OCI-LY7 (cell line): ENCODE data around the gene CDKN2B-AS1. TPM values are rescaled to one million over a fixed set of nuclear protein-coding genes. Genes with fewer than 3 reads are reported as not detected.

Experiments used
- BruUV-seq: library from RNA; stranded (reverse); fragments of 400-500 nt; replicated peaks from 2 replicates; lab custom pipeline; 2021; lab: Mats Ljungman, UMichigan
- CTCF ChIA-PET: fragments of 300-600 bp; sonication (Branson Sonifier 250); formaldehyde crosslinking; loops from one replicate; lab custom pipeline; 2022; ENCODE audit warnings: antibody characterized with exemption; ENCODE audit not compliant: unreplicated experiment; lab: Charles Lee
- POLR2A ChIA-PET: fragments of 300-600 bp; sonication (Branson Sonifier 250); formaldehyde crosslinking; loops from one replicate; lab custom pipeline; 2022; ENCODE audit warnings: antibody characterized with exemption; lab: Charles Lee
- DNase-seq: peaks from one replicate; pipeline ENCODE4 v3.0.0-alpha.2; 2015; ENCODE audit warnings: low spot score
- H2AFZ ChIP-seq: fragments of 200-600 bp; sonication (generic), shearing (Covaris generic); 2 replicates; pipeline ENCODE4 v1.6.1; 2014; ENCODE audit warnings: mild to moderate bottlenecking, antibody characterized with exemption, low read length, moderate library complexity
- H3K27ac ChIP-seq: fragments of 200-600 bp; sonication (generic); 2 replicates; pipeline ENCODE4 v1.5.1; 2014; ENCODE audit warnings: mixed run types, low read depth, mild to moderate bottlenecking, moderate library complexity, low read length, inconsistent platforms; ENCODE audit not compliant: poor library complexity, severe bottlenecking
- H3K36me3 ChIP-seq: fragments of 200-600 bp; sonication (generic); 2 replicates; pipeline ENCODE4 v1.6.1; 2014; ENCODE audit warnings: mild to moderate bottlenecking, antibody characterized with exemption, low read length, moderate library complexity, mixed read lengths; ENCODE audit not compliant: insufficient read depth
- H3K4me1 ChIP-seq: fragments of 200-600 bp; sonication (generic); 2 replicates; pipeline ENCODE4 v1.5.1; 2014; ENCODE audit warnings: mild to moderate bottlenecking, low read length; ENCODE audit not compliant: insufficient read depth, poor library complexity, severe bottlenecking
- H3K4me2 ChIP-seq: fragments of 200-600 bp; sonication (generic); 2 replicates; pipeline ENCODE4 v1.6.1; 2014; ENCODE audit warnings: mild to moderate bottlenecking, low read length
- H3K4me3 ChIP-seq: fragments of 200-600 bp; sonication (generic); 2 replicates; pipeline ENCODE4 v1.5.1; 2014; ENCODE audit warnings: mild to moderate bottlenecking, low read depth, low read length; ENCODE audit not compliant: poor library complexity, severe bottlenecking
- H3K79me2 ChIP-seq: fragments of 200-600 bp; sonication (generic); 2 replicates; pipeline ENCODE4 v1.6.1; 2016; ENCODE audit warnings: low read depth, mild to moderate bottlenecking, low read length, moderate library complexity, mixed read lengths; ENCODE audit not compliant: insufficient read depth
- H3K9me2 ChIP-seq: fragments of 200-600 bp; sonication (generic); 2 replicates; pipeline ENCODE4 v1.6.1; 2016; ENCODE audit warnings: mild to moderate bottlenecking, low read length, mixed read lengths; ENCODE audit not compliant: insufficient read depth
- H3K9me3 ChIP-seq: fragments of 200-600 bp; sonication (generic); 2 replicates; pipeline ENCODE4 v1.6.1; 2014; ENCODE audit warnings: mild to moderate bottlenecking, mixed run types, low read length, mixed read lengths
- H4K20me1 ChIP-seq: fragments of 200-600 bp; sonication (generic); 2 replicates; pipeline ENCODE4 v1.6.1; 2014; ENCODE audit warnings: mild to moderate bottlenecking, antibody characterized with exemption, low read length, moderate library complexity, mixed read lengths; ENCODE audit not compliant: insufficient read depth
- CTCF ChIP-seq: fragments of 200-600 bp; sonication (generic); conservative IDR thresholded peaks from 2 replicates; pipeline ENCODE4 v1.5.1; 2014; ENCODE audit warnings: mild to moderate bottlenecking, antibody characterized with exemption, low read length, moderate library complexity, mixed read lengths
- EZH2phosphoT487 ChIP-seq: fragments of 200-600 bp; sonication (generic); IDR thresholded peaks from 2 replicates; pipeline ENCODE4 v1.6.1; 2018; ENCODE audit warnings: low read depth, borderline replicate concordance, mild to moderate bottlenecking, mixed run types, antibody characterized with exemption, low read length, moderate library complexity, mixed read lengths
- intact Hi-C: fragments of 100-400 bp; cut with micrococcal nuclease; formaldehyde crosslinking; loops from one replicate; pipeline ENCODE4 v1.10.0; 2022; ENCODE audit not compliant: unreplicated experiment
- total RNA-seq, 2 experiments: library from RNA; depleted of rRNA in 1 of 2; stranded (reverse); fragments of >200 nt in 1 of 2; shearing (Covaris generic) in 1 of 2; gene quantifications; 2 replicates each; pipeline ENCODE4 v1.2.3, GENCODE V29; 2014 to 2022

CDKN2B-AS1 gene
- total RNA-seq, 2 experiments from 2014 or later, result 20.4 to 24.3 TPM

- peaks cover 42% of the 10 kb centered on the region for H3K4me1 ChIP-seq
- intact Hi-C loops, result loop anchor here (1.0 kb wide), 2 partner anchors 13 to 196 kb away; no protein-coding TSS in a partner anchor
- H3K9me2 ChIP-seq, result no peaks in the 10 kb centered on the region
- peak within 1 kb of the TSS; percentile 74; the same call in 1 of the 2 replicates for H2AFZ ChIP-seq
- ChIA-PET POLR2A (interaction anchor here (0.6 to 3.7 kb wide), 20 partner anchors 9 to 1081 kb away, joined by 3 to 34 read pairs (median 4); partner anchors contain the start of genes CDKN2A and CDKN2B-AS1), CTCF (interaction anchor here (0.7 to 0.9 kb wide), 3 partner anchors 13 to 28 kb away, joined by 3 to 4 read pairs (median 4); partner anchors contain the start of genes CDKN2A and CDKN2B-AS1)
- H3K79me2 ChIP-seq, result peaks cover 42% of the 10 kb centered on the region; the same call in 1 of the 2 replicates
- TF ChIP-seq EZH2phosphoT487 (no peak), CTCF (peak; percentile 94)
- peaks cover 26% of the 10 kb centered on the region for H3K36me3 ChIP-seq
- BruUV-seq, result no TSS peak
- peak within 1 kb of the TSS; percentile 73 for H3K4me3 ChIP-seq
- H4K20me1 ChIP-seq, result 0 out of 2 replicates have a peak, but pooled peaks cover 13% of the 10 kb centered on the region
- H3K9me3 ChIP-seq, result no peaks in the 10 kb centered on the region
- peak within 1 kb of the TSS; percentile 94 for H3K4me2 ChIP-seq
- H3K27ac ChIP-seq, result no peak within 1 kb of the TSS
- DNase-seq, result peak; percentile 90
Observed at GRCh38 chr9:22008717-22009505, 14.3 kb downstream of the CDKN2B-AS1 start, which contains the start of gene CDKN2B. CDKN2B (minus strand) TSS chr9:22009305; CDS start chr9:22008953, 352 bp downstream.

- Histone ChIP-seq H3K4me3 (peak overlapping the region; percentile 73), H3K9me2 (no peaks in the 10 kb centered on the region), H3K79me2 (peaks cover 40% of the 10 kb centered on the region; the same call in 1 of the 2 replicates), H2AFZ (peak overlapping the region; percentile 74; the same call in 1 of the 2 replicates), H3K4me1 (peaks cover 36% of the 10 kb centered on the region), H3K9me3 (no peaks in the 10 kb centered on the region), H3K36me3 (peaks cover 26% of the 10 kb centered on the region), H3K4me2 (peak overlapping the region; percentile 94), H3K27ac (no peak overlapping the region), H4K20me1 (0 out of 2 replicates have a peak, but pooled peaks cover 7% of the 10 kb centered on the region)
- ChIA-PET CTCF (no interaction called here), POLR2A (interaction anchor here (0.8 to 3.7 kb wide), 6 partner anchors 16 to 1081 kb away, joined by 3 to 34 read pairs (median 7); partner anchors contain the start of genes CDKN2A and CDKN2B-AS1)
- DNase-seq, result no peak
- intact Hi-C loops, result no loop called here
- no TSS peak for BruUV-seq
- no peak for TF ChIP-seq CTCF
Observed at GRCh38 chr9:22009506-22009867, 14.9 kb downstream of the CDKN2B-AS1 start.
